Caco-2 (cell line): ENCODE data around the gene GSG1. TPM values are rescaled to one million over a fixed set of nuclear protein-coding genes. Genes with fewer than 3 reads are reported as not detected.

ENCODE experiments used
- BruUV-seq: library from RNA; stranded (reverse); fragments of 400-500 nt; replicated peaks from 2 replicates; lab custom pipeline; 2021; lab: Mats Ljungman, UMichigan
- CTCF ChIA-PET: fragments of 300-600 bp; sonication (Branson Sonifier 250); formaldehyde crosslinking; loops from one replicate; lab custom pipeline; 2022; ENCODE audit warnings: antibody characterized with exemption; lab: Charles Lee
- POLR2A ChIA-PET: fragments of 300-600 bp; sonication (Branson Sonifier 250); formaldehyde crosslinking; loops from one replicate; lab custom pipeline; 2022; ENCODE audit warnings: antibody characterized with exemption; lab: Charles Lee
- DNase-seq, 2 experiments: peaks; one replicate each; pipeline versions ENCODE4 v3.0.0 to v3.0.0-alpha.2; 2020 to 2022
- H3K27me3 ChIP-seq: replicated peaks from 2 replicates; pipeline ENCODE4 v1.6.0; 2011; ENCODE audit warnings: low read length; ENCODE audit not compliant: control insufficient read depth, insufficient read depth
- H3K36me3 ChIP-seq: 2 replicates; pipeline ENCODE4 v1.5.1; 2011; ENCODE audit warnings: low read length; ENCODE audit not compliant: control insufficient read depth, insufficient read depth
- H3K4me1 ChIP-seq: fragments of 250-450 bp; sonication (Bioruptor Pico); 2 replicates; pipeline ENCODE4 v1.5.1; 2020; ENCODE audit warnings: mild to moderate bottlenecking
- H3K4me3 ChIP-seq: 2 replicates; pipeline ENCODE4 v1.5.1; 2011; ENCODE audit warnings: low read depth, mild to moderate bottlenecking, control low read depth, low read length
- H3K9me3 ChIP-seq: fragments of 250-450 bp; sonication (Bioruptor Pico); 2 replicates; pipeline ENCODE4 v1.5.1; 2020; ENCODE audit warnings: mild to moderate bottlenecking, moderate library complexity
- H3K27ac Mint-ChIP-seq: one replicate; pipeline ENCODE4 v1.8.0; 2022; ENCODE audit warnings: mixed read lengths; ENCODE audit not compliant: unreplicated experiment
- H3K27me3 Mint-ChIP-seq: one replicate; pipeline ENCODE4 v1.8.0; 2022; ENCODE audit warnings: mixed read lengths; ENCODE audit not compliant: insufficient read depth, unreplicated experiment
- H3K36me3 Mint-ChIP-seq: one replicate; pipeline ENCODE4 v1.8.0; 2022; ENCODE audit warnings: mild to moderate bottlenecking, mixed read lengths; ENCODE audit not compliant: insufficient read depth, unreplicated experiment
- H3K4me1 Mint-ChIP-seq: one replicate; pipeline ENCODE4 v1.8.0; 2022; ENCODE audit warnings: low read depth, mixed read lengths; ENCODE audit not compliant: unreplicated experiment
- H3K4me3 Mint-ChIP-seq: one replicate; pipeline ENCODE4 v1.8.0; 2022; ENCODE audit warnings: mild to moderate bottlenecking, moderate library complexity, mixed read lengths; ENCODE audit not compliant: unreplicated experiment
- H3K9me3 Mint-ChIP-seq: one replicate; pipeline ENCODE4 v1.8.0; 2022; ENCODE audit warnings: mixed read lengths; ENCODE audit not compliant: unreplicated experiment
- CTCF ChIP-seq, 2 experiments: fragments of 200-600 bp in 1 of 2; IDR thresholded peaks; 1 replicate in 1 of 2; 2 replicates in 1 of 2; pipeline versions ENCODE4 v1.5.1 to v1.8.0; 2011 to 2022; ENCODE audit warnings: antibody characterized with exemption in 1 of 2, control low read depth in 1 of 2, inconsistent platforms in 1 of 2, low read depth in 1 of 2, low read length in 1 of 2, mild to moderate bottlenecking in 1 of 2, moderate library complexity in 1 of 2; ENCODE audit not compliant: insufficient read depth in 1 of 2, severe bottlenecking in 1 of 2, unreplicated experiment in 1 of 2
- intact Hi-C: fragments of 100-400 bp; cut with micrococcal nuclease; formaldehyde crosslinking; loops from one replicate; pipeline ENCODE4 v1.10.0; 2022; ENCODE audit not compliant: unreplicated experiment
- total RNA-seq: library from RNA; stranded (reverse); gene quantifications from 2 replicates; pipeline ENCODE4 v1.2.3, GENCODE V29; 2022

GSG1 gene
- total RNA-seq, 1 experiment from 2014 or later, result not detected

GRCh38 chr12:13152281-13152680 lies 48.8 kb upstream of the GSG1 start:
- Histone ChIP-seq H3K4me3 (no peak overlapping the region), H3K27me3 (no peaks in the 10 kb centered on the region), H3K9me3 (no peaks in the 10 kb centered on the region), H3K36me3 (no peaks in the 10 kb centered on the region), H3K4me1 (peaks cover 29% of the 10 kb centered on the region)
- no peak for DNase-seq
- H3K27ac Mint-ChIP-seq, result no peak overlapping the region
- BruUV-seq, result no TSS peak
- intact Hi-C loops, result no loop called here
- TF ChIP-seq CTCF (IDR thresholded peaks at IDR 0.05; ENCODE audit: insufficient read depth in 1 of 2, low read depth in 1 of 2, low read length in 1 of 2, severe bottlenecking in 1 of 2, unreplicated experiment in 1 of 2), result no peak
- H3K4me3 Mint-ChIP-seq, result no peak overlapping the region
- ChIA-PET CTCF (no interaction called here), POLR2A (no interaction called here)
- peaks cover 34% of the 10 kb centered on the region for H3K4me1 Mint-ChIP-seq
- no peaks in the 10 kb centered on the region for H3K36me3 Mint-ChIP-seq
- H3K9me3 Mint-ChIP-seq, result no peaks in the 10 kb centered on the region
- H3K27me3 Mint-ChIP-seq, result no peaks in the 10 kb centered on the region

- no peaks in the 10 kb centered on the region for H3K27me3 Mint-ChIP-seq
Measured at GRCh38 chr12:13149411-13149810, 45.9 kb upstream of the GSG1 start.

GRCh38 chr12:13148485-13148847 lies 45.0 kb upstream of the GSG1 start:
- Histone ChIP-seq H3K36me3 (no peaks in the 10 kb centered on the region), H3K9me3 (no peaks in the 10 kb centered on the region), H3K27me3 (no peaks in the 10 kb centered on the region), H3K4me1 (peaks cover 50% of the 10 kb centered on the region), H3K4me3 (no peak overlapping the region)
- Mint-ChIP-seq H3K4me1 (peaks cover 46% of the 10 kb centered on the region), H3K27ac (peak overlapping the region; percentile 29), H3K4me3 (peak overlapping the region; percentile 37), H3K9me3 (no peaks in the 10 kb centered on the region), H3K27me3 (no peaks in the 10 kb centered on the region), H3K36me3 (no peaks in the 10 kb centered on the region)
- BruUV-seq, result no TSS peak
- TF ChIP-seq CTCF (IDR thresholded peaks at IDR 0.05; ENCODE audit: insufficient read depth in 1 of 2, low read depth in 1 of 2, low read length in 1 of 2, severe bottlenecking in 1 of 2, unreplicated experiment in 1 of 2), result no peak
- ChIA-PET POLR2A (interaction anchor here (0.9 kb wide), 1 partner anchor 105 kb away, joined by 6 read pairs; no protein-coding TSS in a partner anchor), CTCF (interaction anchor here (0.6 to 1.7 kb wide), 2 partner anchors 25 to 223 kb away, joined by 3 to 4 read pairs; no protein-coding TSS in a partner anchor)
- DNase-seq, result no peak
- intact Hi-C loops, result loop anchor here (1.0 to 2.0 kb wide), 5 partner anchors 13 to 60 kb away; no protein-coding TSS in a partner anchor

More at GRCh38 chr12:13149411-13149810, 45.9 kb upstream of the GSG1 start:
- Histone ChIP-seq H3K4me1 (peaks cover 48% of the 10 kb centered on the region), H3K4me3 (no peak overlapping the region), H3K27me3 (no peaks in the 10 kb centered on the region), H3K9me3 (no peaks in the 10 kb centered on the region), H3K36me3 (no peaks in the 10 kb centered on the region)
- POLR2A ChIA-PET, result no interaction called here
- Mint-ChIP-seq H3K27ac (no peak overlapping the region), H3K4me1 (peaks cover 50% of the 10 kb centered on the region), H3K4me3 (no peak overlapping the region), H3K9me3 (no peaks in the 10 kb centered on the region), H3K36me3 (no peaks in the 10 kb centered on the region)
- intact Hi-C loops, result loop anchor here (2.0 kb wide), 1 partner anchor 23 kb away; no protein-coding TSS in a partner anchor
- DNase-seq, result no peak
- no peak for TF ChIP-seq CTCF (IDR thresholded peaks at IDR 0.05; ENCODE audit: insufficient read depth in 1 of 2, low read depth in 1 of 2, low read length in 1 of 2, severe bottlenecking in 1 of 2, unreplicated experiment in 1 of 2)
- CTCF ChIA-PET, result interaction anchor here (0.5 kb wide), 1 partner anchor 27 kb away, joined by 4 read pairs; no protein-coding TSS in a partner anchor
- no TSS peak for BruUV-seq
